NCI-H526 treated with DMSO at 0.1 percent for 48 hours (cell line): ENCODE measurements around the gene CACNB4.

Source experiments
- DNase-seq: peaks from one replicate; lab custom pipeline; 2025; lab: John Stamatoyannopoulos, UW

CACNB4 gene

DNA sequence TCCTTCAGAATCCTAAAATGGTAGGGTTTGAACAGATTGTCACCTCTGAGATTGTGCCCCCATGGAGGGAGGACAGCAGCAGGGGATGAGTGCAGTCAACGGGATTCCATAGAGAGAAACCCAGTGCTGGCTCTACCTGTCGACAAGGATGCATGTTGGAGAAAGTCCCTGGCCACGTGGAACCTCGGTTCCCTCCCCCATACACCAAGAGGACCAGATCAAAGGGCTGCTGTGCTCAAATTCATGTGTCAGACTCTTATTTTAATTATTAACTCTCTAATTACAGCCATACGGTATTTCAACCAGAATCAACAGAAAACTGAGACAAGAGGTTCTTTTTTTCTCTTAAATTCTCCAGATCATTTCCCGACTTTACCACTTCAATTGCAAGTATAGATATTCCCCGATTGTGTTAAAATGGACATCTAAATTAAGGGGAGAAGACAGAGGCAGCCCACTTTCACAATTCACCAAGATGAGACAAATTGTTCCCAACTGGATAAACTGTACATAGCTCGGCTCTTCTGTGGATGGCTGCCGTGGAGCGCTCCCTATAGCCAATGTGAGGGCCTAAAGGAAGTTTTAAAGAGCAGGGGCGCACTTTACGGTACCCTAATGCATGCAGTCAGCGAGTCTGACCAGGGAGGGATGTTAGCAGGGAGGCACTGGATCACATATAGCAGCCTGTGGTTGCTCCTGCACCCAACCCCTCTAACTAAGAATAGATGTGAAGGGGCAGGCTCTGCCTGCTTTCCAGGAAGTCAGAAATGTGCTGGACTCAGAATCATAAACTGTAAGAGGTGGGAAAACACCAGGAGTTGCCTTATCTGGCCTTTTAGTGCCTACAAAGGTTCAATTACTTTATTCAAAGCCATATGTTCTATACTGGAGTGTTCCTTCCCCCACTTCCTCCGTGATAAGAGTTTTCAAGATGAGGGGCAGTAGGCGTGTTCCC lies 123.1 kb downstream of the CACNB4 start:
- no peak for DNase-seq

GRCh38 chr2:151974988-151975387 lies 123.9 kb downstream of the CACNB4 start:
- no peak for DNase-seq

- DNase-seq: peak; percentile 78
Observed at GRCh38 chr2:151973901-151974199, 125.0 kb downstream of the CACNB4 start.

DNA sequence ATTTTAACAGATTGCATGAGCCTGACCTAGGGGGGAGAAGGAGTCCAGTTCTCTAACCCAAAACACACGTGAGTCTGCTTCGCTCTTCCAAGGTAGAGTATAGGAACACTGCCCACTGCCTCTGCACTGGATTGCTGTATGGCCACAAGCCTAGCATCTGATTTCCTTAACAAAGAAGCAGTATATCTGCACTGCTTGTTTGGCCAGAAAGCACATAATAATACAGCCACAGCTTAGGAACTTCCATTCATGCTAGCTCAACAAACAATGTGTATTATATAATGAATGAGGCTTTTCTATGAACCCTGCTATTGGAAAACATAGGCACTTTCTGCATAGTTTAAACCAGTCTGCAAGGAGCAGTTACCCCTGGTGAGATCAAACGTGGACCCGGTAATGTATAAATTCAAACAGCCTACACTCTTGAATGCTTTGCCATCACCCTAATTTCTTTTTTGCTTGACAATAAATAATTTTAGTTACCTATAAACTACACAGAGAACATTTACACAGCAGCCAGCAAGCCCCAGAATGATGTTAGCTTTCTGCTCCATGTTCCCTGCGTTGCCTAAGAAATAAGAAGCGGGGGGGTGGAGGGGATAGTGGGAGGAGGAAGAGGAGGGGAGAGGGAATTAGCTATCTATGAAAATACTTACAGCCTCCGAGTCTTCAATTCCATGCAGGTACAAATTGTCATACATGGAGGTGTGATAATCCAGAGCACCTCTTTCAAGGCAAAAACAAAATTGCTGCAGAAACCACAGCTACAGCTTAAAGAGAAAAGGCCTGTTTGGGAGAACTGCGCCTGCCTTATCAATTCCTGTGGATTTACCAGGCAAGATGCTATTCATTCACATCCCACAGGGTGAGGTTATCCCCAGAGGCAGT lies 125.6 kb downstream of the CACNB4 start:
- peak; percentile 80 for DNase-seq

GRCh38 chr2:151972241-151973012 lies 126.4 kb downstream of the CACNB4 start:
- peak; percentile 22 for DNase-seq

- no peak for DNase-seq
Observed at GRCh38 chr2:151971301-151972051, 127.4 kb downstream of the CACNB4 start.

- DNase-seq: no peak
Observed at GRCh38 chr2:151968770-151969470, 129.9 kb downstream of the CACNB4 start.

GRCh38 chr2:151967829-151968722 lies 130.8 kb downstream of the CACNB4 start:
- DNase-seq: no peak

DNA sequence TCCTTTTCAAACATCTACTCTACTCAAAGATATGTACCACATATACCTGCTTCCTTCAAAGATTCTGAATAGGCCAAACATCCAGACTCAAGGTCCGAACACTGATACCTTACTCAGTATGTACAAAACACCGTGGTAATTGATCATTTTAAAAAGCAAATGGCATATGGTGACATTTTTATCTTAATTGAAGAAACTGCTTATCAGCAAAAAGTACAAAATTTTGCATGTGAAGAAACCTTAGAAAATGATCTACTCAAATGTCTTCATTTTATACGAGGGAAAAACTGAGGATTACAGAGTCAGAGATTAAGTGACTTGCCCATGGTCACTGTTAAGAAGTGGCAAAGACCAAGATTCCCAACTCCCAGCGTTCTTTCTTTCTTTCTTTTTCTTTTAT lies 133.0 kb downstream of the CACNB4 start:
- DNase-seq: no peak

GRCh38 chr2:151961558-151961957 lies 137.3 kb downstream of the CACNB4 start:
- DNase-seq: no peak

DNA sequence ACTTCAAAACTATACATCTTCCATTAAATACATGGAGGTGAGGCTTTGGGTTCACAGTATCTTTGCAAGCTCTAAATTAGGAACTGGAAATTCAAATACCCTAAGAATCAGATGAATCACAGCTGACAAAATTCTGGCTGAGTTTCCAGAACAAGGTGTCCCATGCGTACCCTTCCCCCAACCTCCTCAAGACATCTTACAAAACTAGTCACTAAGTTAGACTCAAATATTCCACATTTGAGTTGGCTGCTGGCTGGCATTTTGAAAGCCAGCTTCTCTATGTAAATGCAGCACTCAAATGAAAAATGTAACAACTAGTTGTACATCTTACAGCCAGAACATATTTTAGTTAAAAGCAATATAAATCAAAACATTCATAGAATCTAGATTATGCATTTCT lies 139.6 kb downstream of the CACNB4 start:
- no peak for DNase-seq

DNA sequence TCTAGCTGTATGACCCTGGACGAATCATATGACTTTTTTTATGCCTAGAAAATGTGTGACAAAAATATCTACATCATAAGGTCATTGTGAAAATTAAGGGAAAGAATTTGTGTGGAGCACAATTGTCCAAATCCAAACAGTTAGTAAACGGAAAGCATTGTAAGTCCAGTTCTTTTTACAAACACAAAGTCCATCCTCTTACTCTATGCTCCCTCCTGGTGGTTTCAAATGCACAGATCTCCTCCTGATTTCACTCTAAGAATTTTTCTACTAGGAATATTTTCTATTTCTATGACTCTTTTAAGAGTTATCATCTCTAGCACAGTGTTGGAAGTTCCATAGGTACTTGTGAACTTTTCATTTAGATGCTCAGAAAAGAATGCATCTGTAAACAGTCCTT lies 145.4 kb downstream of the CACNB4 start:
- no peak for DNase-seq

DNA sequence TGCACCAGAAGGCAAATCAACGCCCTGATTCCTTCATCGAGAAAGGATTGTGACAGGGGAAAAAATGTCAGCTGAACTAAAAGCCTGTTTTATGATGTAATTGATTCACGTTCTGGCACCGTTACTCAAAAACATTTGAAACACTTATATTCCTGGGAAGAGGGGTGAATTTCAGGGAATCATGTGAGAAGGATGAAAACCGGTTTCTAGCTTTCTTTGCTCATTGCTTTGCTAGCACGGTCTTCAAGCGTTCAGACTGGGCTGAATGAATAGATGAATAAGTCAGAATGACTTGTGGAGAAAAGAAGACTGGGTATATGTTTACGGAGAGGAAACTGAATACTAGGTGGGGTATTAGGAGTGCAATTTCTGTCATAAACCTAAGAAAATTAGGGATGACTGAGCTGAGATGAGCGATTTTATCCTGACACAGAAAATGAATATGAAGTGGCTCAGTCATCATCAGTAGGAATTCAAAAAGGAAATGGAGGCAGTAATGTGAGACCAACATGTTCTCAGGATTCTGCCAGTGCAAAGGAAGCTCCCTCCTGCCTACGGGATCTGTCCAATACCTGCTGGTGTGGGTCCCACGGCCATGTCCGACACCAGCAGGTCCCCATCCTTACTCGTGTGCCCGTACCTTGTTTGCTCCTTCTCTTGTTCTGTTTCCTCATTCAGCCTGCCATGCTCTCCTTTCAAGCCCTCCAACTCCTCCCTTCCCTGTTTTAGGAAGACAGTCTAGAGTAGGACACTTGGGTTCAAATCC lies 146.0 kb downstream of the CACNB4 start:
- DNase-seq: no peak

GRCh38 chr2:151947813-151948165 lies 151.1 kb downstream of the CACNB4 start:
- DNase-seq: no peak

DNA sequence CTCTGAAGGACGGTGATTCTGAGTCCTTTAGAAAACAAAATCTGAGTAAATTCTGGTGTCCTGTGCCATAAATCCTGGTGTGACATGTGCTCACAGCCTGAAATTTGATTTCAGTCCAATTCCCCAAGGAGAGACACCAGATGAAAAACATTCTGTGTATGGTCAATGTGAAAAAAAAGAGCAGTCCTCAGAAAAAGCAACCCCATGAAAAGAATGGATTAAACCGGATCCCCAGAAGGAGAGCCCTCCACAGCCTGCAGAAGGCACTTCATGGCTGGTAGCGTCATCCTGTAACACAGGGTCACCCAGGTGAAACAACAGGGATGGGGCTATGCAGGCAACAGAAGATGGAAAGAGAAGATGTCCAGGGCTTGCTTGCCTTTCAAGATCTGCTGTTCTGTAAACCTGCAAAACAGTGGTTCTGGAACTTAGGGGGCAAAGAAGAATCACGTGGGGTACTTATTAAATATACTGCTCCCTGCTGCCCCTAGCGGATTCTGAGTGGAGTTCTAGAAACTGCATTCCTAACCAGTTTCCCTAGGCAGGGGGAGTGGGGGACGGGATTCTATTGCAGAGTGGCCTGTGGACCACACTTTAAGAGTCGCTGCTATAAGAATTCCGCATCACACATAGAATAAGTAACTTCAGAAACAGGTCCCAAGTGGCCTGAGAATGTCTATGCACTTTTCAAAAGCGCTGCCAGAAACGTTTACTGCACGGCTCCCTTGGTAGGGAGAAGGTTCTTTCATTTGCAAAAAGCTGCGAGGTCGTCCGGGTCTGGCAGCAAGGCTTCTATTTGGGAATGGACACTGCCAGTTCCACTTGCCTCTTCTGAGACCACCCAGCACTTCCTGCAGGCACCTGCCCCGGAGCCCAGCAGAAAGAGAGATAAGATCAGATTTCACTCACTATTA lies 151.7 kb downstream of the CACNB4 start:
- DNase-seq: no peak

DNA sequence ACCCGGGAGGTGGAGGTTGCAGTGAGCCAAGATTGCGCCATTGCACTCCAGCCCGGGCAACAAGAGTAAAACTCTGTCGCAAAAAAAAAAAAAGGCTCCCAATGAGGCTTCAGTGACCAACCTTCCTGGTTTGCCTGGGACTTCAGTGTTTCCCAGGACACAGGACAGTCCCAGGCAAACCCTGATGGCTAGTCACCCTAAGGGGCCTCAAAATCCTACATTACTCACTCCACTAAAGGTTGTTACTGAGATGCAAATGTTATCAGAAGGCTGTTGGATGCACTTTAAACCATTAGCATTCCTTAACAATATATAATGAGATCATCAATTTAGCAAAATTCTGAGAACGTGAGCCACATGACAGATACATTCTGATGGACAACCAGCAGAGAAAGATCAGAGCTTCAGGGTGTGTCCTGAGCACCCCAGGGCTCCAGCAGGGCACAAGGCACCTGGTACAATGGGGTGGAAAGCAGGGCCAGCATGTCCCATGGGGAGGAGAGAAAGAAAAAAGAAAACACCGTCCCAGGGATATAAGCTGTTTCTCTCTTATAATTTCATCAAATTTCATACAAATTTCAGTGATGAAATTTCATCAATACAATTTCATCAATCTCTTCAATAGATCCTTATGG lies 152.5 kb downstream of the CACNB4 start:
- no peak for DNase-seq

DNA sequence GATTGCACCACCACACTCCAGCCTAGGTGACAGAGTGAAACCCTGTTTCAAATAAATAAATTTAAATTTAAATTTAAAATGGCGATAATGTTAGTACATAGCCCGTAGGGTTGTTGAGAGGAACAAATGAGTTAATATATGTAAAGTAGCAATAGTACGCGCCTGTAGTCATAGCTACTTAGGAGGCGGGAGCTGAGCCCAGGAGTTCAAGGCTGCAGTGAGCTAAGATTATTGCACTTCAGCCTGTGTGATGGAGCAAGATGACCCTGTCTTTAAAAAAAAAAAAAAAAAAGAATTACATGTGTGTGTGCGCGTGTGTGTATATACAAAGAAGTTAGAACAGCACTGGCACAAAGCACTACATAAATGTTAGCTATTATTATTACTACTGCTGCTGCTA lies 153.2 kb downstream of the CACNB4 start:
- no peak for DNase-seq

GRCh38 chr2:151945186-151945585 lies 153.7 kb downstream of the CACNB4 start:
- DNase-seq: no peak
